Skin epidermis (tissue), 12 donors: ENCODE measurements around the gene SNAP29.
A peak's percentile ranks its signal among the peaks of the same experiment; 100 is the strongest.
"Not testable (repeated sequence)": the region's sequence is repeated elsewhere in the genome, so short reads cannot be mapped to it uniquely, and the experiment has no call there.

Experiments
- H3K27ac ChIP-seq, 21 experiments: fragments of 200-600 bp; sonication (generic) in 11 of 21; one replicate each; pipeline ENCODE4 v1.5.0; 2020; ENCODE audit warnings: mild to moderate bottlenecking in 3 of 21, inconsistent platforms in 2 of 21, moderate library complexity in 2 of 21
- H3K4me3 ChIP-seq, 7 experiments: fragments of 200-600 bp; sonication (generic) in 2 of 7; one replicate each; pipeline ENCODE4 v1.5.0; 2020; ENCODE audit warnings: inconsistent platforms in 2 of 7, mild to moderate bottlenecking in 2 of 7, moderate library complexity in 1 of 7

The SNAP29 gene

DNA sequence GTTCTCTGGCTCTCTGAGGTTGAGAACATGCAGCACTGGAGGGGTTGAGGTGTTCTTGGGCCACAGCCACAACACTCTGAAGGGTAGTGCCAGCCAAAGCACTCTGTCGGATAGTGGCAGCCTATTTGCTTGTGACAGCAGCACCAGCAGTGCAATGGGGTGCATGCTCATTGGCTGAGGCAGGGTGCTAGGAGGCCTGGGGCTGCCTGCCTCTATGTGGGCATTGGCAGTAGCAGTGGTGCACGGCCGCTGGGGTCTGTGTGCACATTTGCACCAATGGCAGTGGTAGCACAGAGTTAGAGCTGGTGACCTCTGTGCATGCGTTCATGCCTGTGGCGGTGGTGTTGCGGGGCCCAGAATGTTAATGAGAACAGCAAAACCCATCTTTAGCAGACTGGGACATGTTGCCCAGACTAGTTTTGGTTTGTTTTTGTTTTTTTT, 25.6 kb upstream of the SNAP29 start:
- no peak overlapping the region for H3K4me3 ChIP-seq
- H3K27ac ChIP-seq: no peak overlapping the region

- Histone ChIP-seq H3K27ac (no peak overlapping the region), H3K4me3 (no peak overlapping the region)
These were observed 24.6 kb upstream of the SNAP29 start for GRCh38 chr22:20834206-20834605.

DNA sequence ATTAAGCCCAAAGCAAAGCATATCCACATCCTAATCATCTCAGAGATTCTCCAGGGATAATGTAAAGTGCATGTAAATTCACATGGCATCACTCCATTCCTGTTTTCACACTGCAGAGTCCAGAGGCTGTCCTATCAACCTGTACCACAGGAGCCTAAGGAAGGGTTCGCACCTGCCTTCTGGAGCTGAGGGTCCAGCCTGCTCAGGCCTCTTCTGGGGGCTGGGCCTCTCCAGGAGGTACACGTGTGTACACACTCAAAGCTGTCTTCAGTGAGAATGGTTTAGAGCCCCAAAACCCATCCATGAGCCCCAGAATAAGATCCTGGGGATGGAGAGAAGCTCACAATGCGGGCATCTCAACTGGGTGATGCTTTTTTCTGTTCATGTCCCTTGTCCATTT, 24.1 kb upstream of the SNAP29 start:
- Histone ChIP-seq H3K27ac (no peak overlapping the region), H3K4me3 (no peak overlapping the region)

- Histone ChIP-seq H3K4me3 (no peak overlapping the region), H3K27ac (no peak overlapping the region)
These were observed 21.6 kb upstream of the SNAP29 start for GRCh38 chr22:20836987-20837823.

- not testable (repeated sequence) for H3K4me3 ChIP-seq, H3K27ac ChIP-seq
These were observed 19.5 kb upstream of the SNAP29 start for GRCh38 chr22:20839354-20839753.

GRCh38 chr22:20839837-20840645, 18.8 kb upstream of the SNAP29 start:
- Histone ChIP-seq H3K4me3 (no peak overlapping the region), H3K27ac (no peak overlapping the region)

DNA sequence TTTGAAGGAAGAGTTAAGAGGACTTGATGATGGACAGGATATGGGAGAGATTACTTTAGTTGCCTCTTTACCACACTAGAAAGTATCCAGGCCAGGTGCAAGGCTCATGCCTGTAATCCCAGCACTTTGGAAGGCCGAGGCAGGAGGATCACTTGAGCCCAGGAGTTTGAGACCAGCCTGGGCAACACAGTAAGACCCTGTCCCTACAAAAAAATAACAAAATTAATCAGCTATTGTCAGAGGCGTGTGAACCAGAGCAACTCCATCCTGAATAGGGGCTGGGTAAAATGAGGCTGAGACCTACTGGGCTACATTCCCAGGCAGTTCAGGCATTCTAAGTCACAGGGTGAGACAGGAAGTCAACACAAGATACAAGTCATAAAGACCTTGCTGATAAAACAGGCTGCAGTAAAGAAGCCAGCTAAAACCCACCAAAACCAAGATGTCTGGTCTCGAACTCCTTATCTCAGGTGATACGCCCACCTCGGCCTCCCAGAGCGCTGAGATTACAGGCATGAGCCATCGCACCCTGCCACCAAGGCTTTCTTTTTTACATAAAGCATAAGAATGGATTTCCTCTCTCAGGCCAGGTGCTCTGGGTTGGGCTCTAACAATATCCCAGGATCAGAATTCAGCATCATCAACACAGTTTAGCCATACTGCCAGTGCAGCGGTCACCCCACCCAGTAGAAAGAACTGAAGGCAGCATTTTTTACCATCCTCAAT, 18.0 kb upstream of the SNAP29 start:
- no peak overlapping the region for H3K27ac ChIP-seq
- H3K4me3 ChIP-seq: no peak overlapping the region

- H3K4me3 ChIP-seq: no peak overlapping the region
These were observed 15.3 kb upstream of the SNAP29 start for GRCh38 chr22:20843501-20843900.

DNA sequence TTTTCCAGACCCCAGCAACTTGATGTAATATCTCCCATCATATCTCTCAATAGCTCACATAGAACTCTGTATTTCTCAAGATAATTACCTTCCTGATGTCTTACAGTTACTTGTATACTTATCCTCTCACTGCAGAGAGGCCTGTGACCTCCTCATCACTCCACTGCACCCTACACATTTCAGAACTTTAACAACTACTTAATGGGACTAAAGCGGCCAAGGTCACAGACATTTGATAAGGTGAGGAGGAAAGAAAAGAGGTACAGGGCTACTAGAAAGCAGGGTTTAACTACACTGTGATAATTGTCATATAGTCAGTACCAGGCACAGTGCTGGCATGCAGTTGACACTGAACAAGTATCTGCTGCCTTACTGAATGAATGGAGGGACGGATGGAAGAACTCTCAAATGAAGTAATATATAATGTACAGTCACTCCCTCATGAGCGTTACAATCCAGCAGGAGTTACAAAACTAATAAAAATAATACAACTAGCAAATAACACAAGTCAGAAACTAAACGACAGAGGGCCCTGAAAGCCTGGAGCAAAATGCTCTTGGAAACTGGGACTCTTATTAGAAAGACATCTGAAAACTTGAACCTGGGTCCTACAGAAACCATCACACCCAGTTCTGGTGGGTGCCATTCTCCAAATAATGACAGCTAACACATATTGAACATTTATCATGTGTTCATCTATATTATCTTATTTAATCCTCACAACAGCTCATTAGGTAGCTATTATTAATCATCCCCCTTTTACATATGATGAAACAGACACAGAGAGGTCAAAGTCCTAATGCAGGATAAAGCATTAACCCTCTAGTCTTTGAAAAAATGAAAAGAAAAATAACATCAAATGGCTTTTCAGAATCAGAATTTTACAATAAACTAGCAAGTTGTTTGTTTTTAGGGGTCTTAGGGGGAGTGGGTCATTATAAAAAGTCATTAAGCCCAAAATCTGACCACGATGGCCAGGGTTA, 14.5 kb upstream of the SNAP29 start:
- Histone ChIP-seq H3K27ac (no peak overlapping the region), H3K4me3 (no peak overlapping the region)

More at GRCh38 chr22:20843501-20843900, 15.3 kb upstream of the SNAP29 start:
- no peak overlapping the region for H3K27ac ChIP-seq

DNA sequence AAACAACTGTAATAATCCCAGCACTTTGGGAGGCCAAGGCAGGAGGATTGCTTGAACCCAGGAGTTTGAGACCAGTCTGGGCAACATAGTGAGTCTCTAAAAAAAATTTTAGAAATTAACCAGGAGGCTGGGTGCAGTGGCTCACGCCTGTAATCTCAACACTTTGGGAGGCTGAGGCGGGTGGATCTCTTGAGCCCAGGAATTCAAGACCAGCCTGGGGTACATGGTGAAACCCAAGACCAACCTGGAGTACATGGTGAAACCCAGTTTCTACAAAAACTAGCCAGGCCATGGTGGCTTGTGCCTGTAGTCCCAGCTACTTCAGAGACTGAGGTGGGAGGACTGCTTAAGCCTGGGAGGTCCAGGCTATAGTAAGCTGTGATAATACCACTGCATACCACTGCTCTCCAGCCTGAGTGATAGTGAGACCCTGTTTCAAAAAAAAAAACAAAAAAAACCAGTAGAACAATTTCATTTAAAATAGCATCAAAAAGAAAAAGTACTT, 11.4 kb upstream of the SNAP29 start:
- no peak overlapping the region for H3K4me3 ChIP-seq
- no peak overlapping the region for H3K27ac ChIP-seq

DNA sequence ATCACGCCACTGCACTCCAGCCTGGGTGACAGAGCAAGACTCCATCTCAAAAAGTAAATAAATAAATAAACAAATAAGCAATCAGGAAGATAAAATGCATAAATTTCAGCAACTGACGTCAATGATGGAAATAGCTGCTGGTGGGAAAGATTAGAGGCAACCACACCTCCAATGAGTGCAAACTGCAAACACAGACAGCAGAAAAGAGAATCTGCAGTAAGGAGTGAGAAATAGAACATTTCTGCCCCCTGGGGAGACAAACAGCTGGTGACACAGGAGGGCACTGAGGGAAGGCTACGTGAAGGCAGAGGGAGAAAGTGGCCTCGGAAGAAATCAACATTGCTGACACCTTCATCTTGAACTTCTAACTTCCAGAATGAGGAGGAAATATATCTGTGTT, 6.7 kb upstream of the SNAP29 start:
- H3K4me3 ChIP-seq: no peak overlapping the region
- H3K27ac ChIP-seq: no peak overlapping the region

GRCh38 chr22:20852503-20852902, 6.3 kb upstream of the SNAP29 start:
- Histone ChIP-seq H3K27ac (no peak overlapping the region), H3K4me3 (no peak overlapping the region)

GRCh38 chr22:20853236-20853660, 5.6 kb upstream of the SNAP29 start:
- Histone ChIP-seq H3K4me3 (no peak overlapping the region), H3K27ac (no peak overlapping the region)

DNA sequence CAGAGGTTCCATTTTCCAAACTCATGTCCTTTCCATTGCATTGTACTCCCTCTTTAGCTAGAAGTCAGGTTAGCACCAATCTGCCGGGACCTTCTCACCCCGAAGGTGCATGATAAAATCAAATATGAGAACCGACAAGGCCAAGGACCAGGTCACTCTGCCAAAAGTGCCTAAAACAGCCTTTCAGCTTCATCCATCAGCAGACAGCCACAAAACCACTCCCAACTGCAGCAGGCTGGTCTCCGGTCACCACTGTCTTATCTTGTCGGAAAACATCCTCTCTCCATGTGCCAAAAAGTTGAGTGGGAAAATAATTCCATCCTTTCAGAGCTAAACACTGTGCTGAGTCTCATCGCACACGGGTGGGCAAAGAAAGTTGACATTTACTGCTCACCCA, 1.6 kb upstream of the SNAP29 start:
- H3K27ac ChIP-seq: peak overlapping the region in 4 of 21 experiments; percentile 76 to 94 (median 84)
- H3K4me3 ChIP-seq: peak overlapping the region in 4 of 7 experiments; percentile 63 to 92 (median 90)

DNA sequence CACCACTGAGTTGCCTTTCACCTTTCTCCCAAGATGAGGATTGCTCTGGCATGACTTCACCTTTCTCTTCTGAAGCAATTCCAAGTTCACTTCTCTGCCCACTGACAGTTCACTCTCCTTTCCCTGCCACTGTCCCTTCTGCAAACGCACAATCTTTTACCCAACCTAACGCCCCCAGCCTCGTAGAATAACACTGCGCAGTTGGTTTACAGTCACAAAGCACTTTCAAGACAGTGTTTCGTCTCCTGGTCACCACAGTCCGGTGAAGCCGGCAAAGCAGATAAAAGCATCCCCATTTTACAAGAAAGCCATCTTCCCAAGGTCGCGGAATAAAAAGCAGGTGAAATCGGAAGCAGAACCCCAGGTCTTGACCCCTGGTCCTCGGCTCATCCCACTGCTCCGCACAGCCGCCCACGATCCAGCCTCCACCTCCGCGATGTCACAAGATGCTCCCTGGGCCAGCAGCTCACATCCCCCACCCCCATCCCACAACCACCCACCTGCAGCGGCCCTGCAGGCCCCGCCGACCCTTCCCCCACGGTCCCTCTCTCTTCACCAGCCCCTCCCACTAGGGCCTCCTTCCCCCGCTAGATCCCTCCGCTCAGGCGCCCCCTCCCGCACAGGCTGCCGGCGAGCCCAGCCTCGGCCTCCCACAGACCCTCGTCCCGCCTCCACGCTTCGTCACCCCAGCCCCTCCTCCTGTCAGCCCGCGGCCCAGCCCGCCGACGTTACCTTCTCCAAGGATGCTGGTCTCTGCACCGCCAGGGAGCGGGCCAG, 781 bp upstream of the SNAP29 start:
- H3K27ac ChIP-seq: peak overlapping the region; percentile 49 to 94 (median 85)
- peak overlapping the region; percentile 52 to 92 (median 88) for H3K4me3 ChIP-seq

DNA sequence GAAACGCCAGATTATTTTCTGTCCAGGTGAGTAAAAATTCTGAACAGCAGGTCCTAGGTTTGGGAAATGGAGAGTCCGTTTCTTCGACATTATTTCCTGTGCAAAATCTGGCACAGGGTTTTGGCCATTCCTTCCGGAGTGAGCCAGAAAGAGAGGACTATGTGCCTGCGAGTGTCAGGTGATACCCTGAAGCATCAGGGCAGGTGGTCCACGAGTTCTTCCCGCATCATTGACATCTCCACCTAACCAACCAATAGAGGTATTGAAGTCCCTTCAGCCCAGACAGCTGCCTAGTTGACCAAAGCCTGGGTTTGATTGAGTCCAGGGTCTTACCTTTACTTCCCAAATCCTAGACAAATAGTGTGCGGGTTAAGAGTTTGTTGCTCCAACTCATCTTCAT, 808 bp downstream of the SNAP29 start:
- Histone ChIP-seq H3K27ac (peak overlapping the region in 18 of 21 experiments; percentile 69 to 94 (median 85)), H3K4me3 (peak overlapping the region; percentile 52 to 92 (median 88))

DNA sequence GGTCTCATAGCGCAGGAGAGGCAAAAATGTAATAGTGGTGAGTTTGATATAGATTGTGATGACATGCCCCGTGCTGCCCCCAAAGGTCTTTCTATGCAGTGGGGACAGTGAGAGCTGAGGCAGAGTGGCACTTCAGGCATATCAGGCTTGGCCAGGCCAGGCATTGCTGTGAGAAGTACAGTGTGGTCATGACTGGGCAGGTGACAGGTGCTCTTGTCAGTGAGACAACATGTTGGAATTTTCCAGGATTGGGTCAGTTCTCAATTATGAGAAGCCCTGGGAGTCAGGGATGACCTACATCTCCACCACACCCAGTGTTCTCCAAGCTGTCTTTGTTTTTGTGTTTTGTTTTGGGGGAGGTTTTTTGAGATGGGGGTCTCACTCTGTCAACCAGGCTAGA, 3.7 kb downstream of the SNAP29 start:
- peak overlapping the region in 2 of 21 experiments; percentile 12 to 13 for H3K27ac ChIP-seq
- H3K4me3 ChIP-seq: no peak overlapping the region

DNA sequence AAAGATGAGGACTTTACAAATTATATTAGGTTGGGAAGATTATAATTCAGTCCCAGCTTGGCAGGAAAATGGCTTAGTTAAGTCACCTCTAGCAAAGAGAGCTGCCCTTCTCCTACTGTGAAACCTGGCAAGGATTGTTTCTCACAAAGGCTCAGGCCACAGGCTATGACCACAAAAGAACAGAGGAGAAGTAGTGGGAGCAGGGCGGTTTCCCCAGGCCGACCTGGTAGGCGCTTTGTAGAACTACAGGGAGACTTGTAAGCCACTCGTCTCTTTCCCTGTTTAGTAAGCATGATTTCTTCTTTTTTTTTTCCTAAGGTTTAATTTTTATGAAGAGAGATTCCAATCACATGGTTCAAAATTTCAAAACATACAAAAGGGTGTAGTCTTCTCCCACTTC, 4.6 kb downstream of the SNAP29 start:
- H3K4me3 ChIP-seq: no peak overlapping the region
- peak overlapping the region in 3 of 21 experiments; percentile 13 to 29 (median 28) for H3K27ac ChIP-seq
